ENCODE data around the gene RPRD1B.
A peak's percentile ranks its signal among the peaks of the same experiment; 100 is the strongest.

Gene RPRD1B

DNA sequence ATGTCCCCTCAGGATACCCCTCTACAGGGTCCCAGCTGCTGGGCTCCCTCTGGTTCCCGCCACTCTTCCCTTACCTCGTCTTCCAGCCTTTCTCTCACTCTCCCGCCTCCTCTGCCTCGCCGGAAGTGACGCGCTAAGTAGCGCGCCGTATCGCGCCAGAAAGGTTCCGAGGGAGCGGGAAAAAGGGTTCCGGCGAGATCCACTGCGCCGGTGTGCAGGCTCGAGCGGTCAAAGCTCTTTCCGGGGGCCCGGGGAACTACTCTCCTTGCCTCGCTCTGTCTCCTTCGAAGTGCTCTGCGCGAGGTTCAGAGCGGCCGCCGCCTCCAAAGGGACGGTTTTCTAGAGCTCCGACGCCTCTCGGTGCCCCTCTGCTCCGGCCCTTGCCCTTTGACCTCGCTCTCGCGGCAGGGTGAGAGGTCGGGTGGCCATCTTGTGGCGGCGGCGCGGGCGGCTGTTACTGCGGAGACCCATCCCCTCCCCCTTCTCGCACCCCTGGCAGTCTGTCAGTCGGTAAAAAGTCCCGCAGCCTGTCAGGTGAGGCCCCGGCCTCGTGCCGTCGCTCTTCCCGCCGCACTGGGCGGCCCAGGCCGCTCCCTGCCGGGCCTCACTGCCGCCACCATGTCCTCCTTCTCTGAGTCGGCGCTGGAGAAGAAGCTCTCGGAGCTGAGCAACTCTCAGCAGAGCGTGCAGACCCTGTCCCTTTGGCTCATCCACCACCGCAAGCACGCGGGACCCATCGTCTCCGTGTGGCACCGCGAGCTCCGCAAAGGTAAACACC, at the start of gene RPRD1B, which contains the start of gene TTI1:
TSS of gene RPRD1B (plus strand) at position 417 of the 778 bp plus-strand sequence. CDS start at position 619, 202 bp downstream.
TSS of gene TTI1 (minus strand) at position 127 of the 778 bp plus-strand sequence. CDS start 19,640 bp downstream, outside the sequence.
- DNase-seq: peak in 57 of 58 donors; percentile 57 to 98 (median 89)

DNA sequence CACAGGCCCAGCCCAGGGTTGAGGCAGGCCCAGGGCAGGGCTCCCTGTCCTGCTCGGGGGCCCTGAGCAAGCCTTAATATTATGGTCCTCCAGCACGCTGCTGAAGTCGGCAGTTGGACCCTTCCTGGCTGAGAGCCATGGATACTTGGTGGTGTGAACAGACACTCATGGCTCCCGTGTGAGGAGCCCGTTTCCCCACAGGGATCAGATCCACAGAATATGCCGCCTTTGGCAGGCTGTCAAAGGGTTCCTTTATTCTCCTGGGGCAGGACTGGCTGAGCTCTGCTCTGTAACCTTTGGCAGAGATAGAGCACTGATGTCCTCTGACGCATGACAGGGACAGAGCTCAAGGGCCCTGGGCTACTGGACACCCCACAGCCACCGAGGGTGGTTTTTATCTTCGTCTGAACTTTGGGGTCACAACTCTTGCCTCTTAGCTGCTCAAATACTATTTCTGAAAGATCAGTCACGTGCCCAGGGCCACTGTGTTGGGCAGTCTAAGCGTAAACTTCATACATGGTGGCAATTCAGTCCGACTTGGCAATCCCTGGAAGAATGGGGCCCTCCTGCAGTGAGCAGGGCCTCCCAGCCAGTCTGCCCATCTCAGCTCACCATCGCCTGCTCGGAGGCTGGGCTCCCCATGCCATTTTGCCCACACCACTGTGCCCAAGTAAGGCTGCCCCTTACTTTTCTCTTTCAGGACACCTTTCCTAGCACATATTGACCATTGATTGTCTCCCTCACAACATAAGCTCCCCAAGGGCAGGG, 49.3 kb upstream of the RPRD1B start:
- peak in 22 of 58 donors; percentile 6 to 79 (median 34) for DNase-seq

DNA sequence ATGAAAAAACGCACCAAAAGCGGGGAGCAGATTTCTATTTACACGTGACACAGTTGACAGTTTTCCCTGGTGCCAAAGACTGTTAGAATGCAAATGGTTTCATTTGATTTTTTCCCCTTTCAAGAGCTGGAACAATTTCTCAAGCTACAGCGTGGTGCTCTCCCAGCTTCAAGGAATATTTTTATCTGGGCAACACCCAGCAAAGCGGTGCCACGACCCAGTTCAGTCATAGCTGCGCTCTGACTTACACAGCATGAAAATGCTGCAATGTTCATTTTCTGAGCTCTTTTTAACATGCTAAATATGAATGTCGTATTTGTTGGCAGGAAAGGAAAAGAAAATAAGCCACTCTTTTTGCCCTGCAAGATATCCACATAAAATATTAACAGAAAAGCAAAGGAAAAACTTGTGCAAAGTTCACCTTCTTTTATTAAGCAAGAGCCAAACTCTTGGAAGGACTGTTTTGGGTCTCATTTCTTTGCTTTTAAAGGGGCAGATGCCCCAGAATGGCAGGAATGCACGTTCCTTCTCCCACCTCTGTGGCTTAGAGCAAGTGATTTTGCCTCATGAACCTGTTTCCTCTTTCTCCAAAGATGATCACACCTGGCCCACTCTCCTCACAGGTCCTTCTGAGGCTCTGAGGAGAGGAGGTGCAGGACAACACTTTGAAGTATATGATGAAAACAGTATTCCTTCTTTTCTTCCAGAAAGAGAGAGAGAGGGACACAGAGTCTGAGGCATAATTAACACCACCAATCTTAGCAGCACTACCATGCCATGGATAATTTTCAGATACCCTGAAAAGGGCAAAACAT, 47.3 kb upstream of the RPRD1B start:
- peak in 4 of 58 donors; percentile 22 to 48 (median 25) for DNase-seq

DNA sequence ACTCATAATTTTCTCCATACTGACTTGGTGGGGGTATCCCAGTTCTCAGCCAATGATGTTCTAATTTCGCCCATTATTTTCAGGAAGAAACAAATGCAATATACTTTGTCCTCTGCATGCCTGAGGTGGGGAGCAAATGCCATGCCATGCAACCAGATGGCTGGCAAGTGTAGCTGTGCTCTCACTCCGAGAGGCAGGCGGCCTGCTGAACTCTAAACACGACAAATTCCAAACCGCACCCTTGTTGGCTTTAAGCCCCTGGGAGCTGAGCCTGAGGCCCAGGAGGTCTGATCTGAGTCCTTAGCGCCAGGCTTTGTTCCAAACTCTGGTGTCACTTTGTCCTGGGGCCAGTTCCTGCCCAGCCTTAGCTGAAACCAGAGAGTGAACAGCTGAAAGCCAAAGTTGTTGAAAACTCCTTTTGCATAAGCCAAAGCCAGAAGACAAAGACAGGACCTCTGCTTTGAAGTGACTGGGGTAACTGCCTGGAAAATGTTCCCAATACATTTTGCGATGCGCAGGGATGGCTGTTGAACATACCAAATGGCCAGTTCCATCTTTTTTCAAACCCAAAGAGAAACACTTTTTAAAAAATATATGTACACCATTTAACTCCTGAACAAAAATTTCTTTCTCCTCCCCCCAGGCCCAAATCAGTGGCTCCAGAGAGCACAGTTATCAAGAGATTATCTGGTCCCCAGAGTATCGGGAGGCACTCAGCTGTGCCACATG, 46.5 kb upstream of the RPRD1B start:
- DNase-seq: peak in 24 of 58 donors; percentile 16 to 72 (median 41)

DNA sequence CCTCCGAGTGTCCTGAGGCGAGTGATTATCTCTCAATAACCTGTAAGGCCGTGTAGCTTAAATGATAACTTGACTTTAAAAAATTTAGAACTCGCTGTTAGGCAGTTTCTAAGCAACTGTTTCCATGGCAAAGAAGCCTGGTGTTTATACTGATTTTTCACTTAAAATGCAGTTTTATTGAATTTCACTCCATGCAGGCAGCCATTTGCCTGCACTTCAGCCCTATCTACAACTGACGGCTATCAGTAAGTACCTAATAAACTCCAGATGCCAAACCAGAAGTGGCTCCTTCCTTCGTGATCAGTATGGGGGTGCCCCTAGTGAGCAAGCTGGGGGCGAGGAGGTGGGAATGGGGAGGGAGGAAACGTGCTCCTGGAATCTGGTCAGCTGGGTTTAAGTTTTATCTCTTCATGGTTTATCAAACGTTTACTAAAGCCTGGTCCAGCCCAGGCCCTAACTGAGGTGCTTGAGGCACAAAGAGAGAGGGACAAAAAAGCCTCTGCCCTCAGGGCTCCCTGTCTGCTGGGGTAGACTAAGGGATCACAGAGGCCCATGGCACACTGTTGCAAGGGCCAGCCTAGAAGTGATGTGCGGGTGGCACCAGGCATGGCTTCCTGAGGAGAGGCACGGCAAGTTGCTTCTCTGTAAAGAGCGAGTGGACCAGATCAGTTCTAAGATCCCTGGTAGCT, 45.8 kb upstream of the RPRD1B start:
- no peak for DNase-seq

DNA sequence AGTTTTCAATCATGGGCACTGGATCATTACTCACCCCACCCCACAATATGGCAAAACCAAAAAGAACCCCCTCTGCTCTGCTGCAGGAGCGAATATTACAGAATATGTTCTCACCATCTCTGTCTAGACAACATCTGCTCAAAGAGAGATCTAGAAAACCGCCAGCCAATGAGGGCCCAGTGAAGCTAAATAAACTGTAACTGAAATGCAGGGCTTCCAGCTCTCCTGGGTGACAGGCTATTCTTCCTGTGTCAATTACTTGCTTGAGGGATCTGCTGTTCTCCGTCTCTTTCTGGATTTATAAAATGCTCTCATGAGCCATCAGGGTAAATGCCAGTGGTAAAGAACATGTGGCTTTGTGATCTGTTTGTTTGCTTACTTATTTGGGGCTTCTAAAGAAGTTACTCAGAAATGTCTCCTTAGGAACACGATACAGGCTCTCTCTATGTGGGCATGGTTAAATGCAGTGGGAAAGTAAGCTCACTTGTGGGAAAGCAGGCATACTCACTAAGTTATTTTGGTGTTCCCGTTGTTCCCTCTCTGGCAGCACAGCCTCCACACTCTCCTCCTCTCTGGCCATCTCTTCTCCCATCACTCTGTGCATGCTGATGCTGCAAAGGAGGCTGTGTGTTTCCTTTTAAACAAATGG, 45.1 kb upstream of the RPRD1B start:
- DNase-seq: peak in 16 of 58 donors; percentile 13 to 66 (median 30)

- DNase-seq: no peak
Measured at GRCh38 chr20:37989601-37990295, 43.8 kb upstream of the RPRD1B start.

- DNase-seq: peak in 2 of 58 donors; percentile 19 to 43
Measured at GRCh38 chr20:37990571-37991151, 42.9 kb upstream of the RPRD1B start.

GRCh38 chr20:37991157-37991866, 42.2 kb upstream of the RPRD1B start:
- no peak for DNase-seq

DNA sequence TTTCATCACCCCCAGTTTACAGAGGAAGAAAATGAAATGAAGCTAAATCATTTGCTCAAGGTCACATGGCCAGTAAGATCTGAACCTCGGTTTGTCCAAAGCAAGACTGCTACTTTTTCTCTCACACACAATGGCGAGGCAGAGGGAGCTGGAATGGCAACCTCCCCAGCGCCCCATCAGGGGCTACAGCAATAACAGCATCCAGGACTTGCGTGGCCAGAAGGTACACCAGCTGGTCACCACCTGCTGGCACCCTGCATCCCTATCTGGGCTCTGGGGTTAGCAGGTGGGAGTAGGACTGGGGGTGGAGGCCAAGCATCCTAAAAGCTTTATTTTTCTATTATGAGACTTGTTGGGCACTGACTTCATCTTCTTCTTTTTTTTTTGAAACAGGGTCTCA, 41.6 kb upstream of the RPRD1B start:
- DNase-seq: no peak

GRCh38 chr20:37992802-37993409, 40.6 kb upstream of the RPRD1B start:
- DNase-seq: peak in 3 of 58 donors; percentile 3 to 45 (median 37)

DNA sequence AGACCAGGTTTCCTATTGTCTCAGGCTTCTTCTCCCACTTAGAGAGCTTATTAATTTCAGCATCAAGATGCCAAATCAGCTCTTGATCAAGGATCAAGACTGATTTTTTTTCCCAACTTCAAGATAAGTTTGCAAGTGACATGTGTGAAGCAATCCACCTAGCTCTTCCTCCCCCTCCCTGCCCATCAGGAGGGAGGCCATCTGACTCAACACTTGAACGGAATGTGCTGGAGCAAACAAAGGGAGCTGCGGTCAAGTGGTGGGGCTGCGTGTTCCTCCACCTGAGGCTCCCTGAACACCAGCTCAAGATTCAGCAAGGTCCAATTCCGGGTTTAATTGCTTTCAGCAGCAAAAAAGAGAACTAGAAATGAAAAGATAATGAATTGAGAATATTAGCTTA, 39.0 kb upstream of the RPRD1B start:
- DNase-seq: no peak

GRCh38 chr20:37995856-37996605, 37.5 kb upstream of the RPRD1B start:
- no peak for DNase-seq

GRCh38 chr20:37997516-37997915, 36.0 kb upstream of the RPRD1B start:
- DNase-seq: peak in 3 of 58 donors; percentile 7 to 39 (median 12)

- peak in 29 of 58 donors; percentile 7 to 72 (median 28) for DNase-seq
Measured at GRCh38 chr20:37999526-38000263, 33.9 kb upstream of the RPRD1B start.

DNA sequence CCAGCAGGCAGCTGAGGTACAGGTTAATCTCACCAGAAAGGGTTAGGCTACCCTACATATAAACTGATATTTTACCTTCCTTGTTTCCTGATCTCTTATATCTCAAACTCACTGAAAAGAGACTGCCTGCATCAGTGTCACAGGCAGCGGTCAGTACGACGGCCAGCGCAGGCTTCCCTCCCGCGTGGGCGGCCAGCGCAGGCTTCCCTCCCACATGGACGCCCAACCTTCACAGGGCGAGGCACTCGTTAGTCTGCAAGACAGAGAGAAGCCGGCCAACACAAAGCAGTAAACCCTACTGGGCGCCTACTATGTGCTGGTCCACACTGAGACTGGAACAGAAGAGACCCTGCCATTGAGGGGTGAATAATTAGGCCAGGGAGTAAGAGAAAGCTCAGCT, 33.3 kb upstream of the RPRD1B start:
- DNase-seq: no peak

All from anterior cingulate cortex (tissue), 58 donors.